MM.1S (cell line): Measurements from ENCODE around the gene CNGA3.

ENCODE experiments used
- DNase-seq: peaks from one replicate; pipeline ENCODE4 v3.0.0-alpha.2; 2015
- H2AFZ ChIP-seq: fragments of 300-600 bp; sonication (generic); 2 replicates; pipeline ENCODE4 v1.6.0; 2016; ENCODE audit warnings: antibody characterized with exemption, low read length
- H3F3A ChIP-seq: fragments of 300-600 bp; sonication (generic); 2 replicates; pipeline ENCODE4 v1.6.1; 2016; ENCODE audit warnings: mild to moderate bottlenecking, antibody characterized with exemption, low read length, moderate library complexity, mixed read lengths; ENCODE audit not compliant: insufficient read depth
- H3K27ac ChIP-seq: fragments of 300-600 bp; sonication (generic); 2 replicates; pipeline ENCODE4 v1.5.1; 2016; ENCODE audit warnings: mild to moderate bottlenecking, low read length
- H3K27me3 ChIP-seq: fragments of 300-600 bp; sonication (generic); replicated peaks from 2 replicates; pipeline ENCODE4 v1.6.0; 2016; ENCODE audit warnings: low read length; ENCODE audit not compliant: insufficient read depth
- H3K36me3 ChIP-seq: fragments of 300-600 bp; sonication (generic); replicated peaks from 2 replicates; pipeline ENCODE4 v1.6.1; 2016; ENCODE audit warnings: mild to moderate bottlenecking, low read length, mixed read lengths; ENCODE audit not compliant: insufficient read depth
- H3K4me1 ChIP-seq: fragments of 300-600 bp; sonication (generic); 2 replicates; pipeline ENCODE4 v1.6.1; 2016; ENCODE audit warnings: low read length, mixed read lengths
- H3K4me2 ChIP-seq: fragments of 300-600 bp; sonication (generic); 2 replicates; pipeline ENCODE4 v1.6.0; 2016; ENCODE audit warnings: low read depth, low read length
- H3K4me3 ChIP-seq: fragments of 300-600 bp; sonication (generic); 2 replicates; pipeline ENCODE4 v1.5.1; 2016; ENCODE audit warnings: low read length, mixed read lengths
- H3K79me2 ChIP-seq: fragments of 300-600 bp; sonication (generic); 2 replicates; pipeline ENCODE4 v1.6.1; 2016; ENCODE audit warnings: mixed run types, low read length, mixed read lengths
- H3K9ac ChIP-seq: fragments of 300-600 bp; sonication (generic); 2 replicates; pipeline ENCODE4 v1.6.1; 2016; ENCODE audit warnings: low read length, mixed read lengths
- H3K9me2 ChIP-seq: fragments of 300-600 bp; sonication (generic); replicated peaks from 2 replicates; pipeline ENCODE4 v1.6.1; 2016; ENCODE audit warnings: mild to moderate bottlenecking, low read length, mixed read lengths; ENCODE audit not compliant: insufficient read depth
- H3K9me3 ChIP-seq: fragments of 300-600 bp; sonication (generic); replicated peaks from 2 replicates; pipeline ENCODE4 v1.6.1; 2016; ENCODE audit warnings: mild to moderate bottlenecking, low read length, mixed read lengths; ENCODE audit not compliant: insufficient read depth
- H4K20me1 ChIP-seq: fragments of 300-600 bp; sonication (generic); 2 replicates; pipeline ENCODE4 v1.6.1; 2016; ENCODE audit warnings: mild to moderate bottlenecking, low read length, moderate library complexity, mixed read lengths; ENCODE audit not compliant: insufficient read depth
- CTCF ChIP-seq: fragments of 300-600 bp; sonication (generic); IDR thresholded peaks from 2 replicates; pipeline ENCODE4 v1.5.1; 2016; ENCODE audit warnings: antibody characterized with exemption, low read length, mixed read lengths
- EZH2 ChIP-seq: fragments of 300-600 bp; sonication (generic); optimal IDR thresholded peaks from 2 replicates; pipeline ENCODE3; 2017; ENCODE audit warnings: low read depth, mild to moderate bottlenecking, antibody characterized with exemption, low read length, mixed read lengths
- EZH2phosphoT487 ChIP-seq: fragments of 300-600 bp; sonication (generic); IDR thresholded peaks from 2 replicates; pipeline ENCODE4 v1.6.1; 2018; ENCODE audit warnings: antibody characterized with exemption, low read length

The CNGA3 gene

GRCh38 chr2:98441706-98442450, 95.6 kb downstream of the CNGA3 start:
- TF ChIP-seq CTCF (no peak), EZH2phosphoT487 (no peak), EZH2 (no peak)
- DNase-seq: no peak
- Histone ChIP-seq H3K27ac (no peak overlapping the region), H3K27me3 (no peaks in the 10 kb centered on the region), H3K79me2 (peaks cover 28% of the 10 kb centered on the region), H3K4me1 (peaks cover 27% of the 10 kb centered on the region), H3K9me2 (no peaks in the 10 kb centered on the region), H2AFZ (no peak overlapping the region), H3K36me3 (no peaks in the 10 kb centered on the region), H3K9ac (no peak overlapping the region), H4K20me1 (no peaks in the 10 kb centered on the region), H3K4me3 (no peak overlapping the region), H3K4me2 (no peak overlapping the region), H3F3A (peaks cover 36% of the 10 kb centered on the region), H3K9me3 (no peaks in the 10 kb centered on the region)

- Histone ChIP-seq H3K9me2 (no peaks in the 10 kb centered on the region), H3K79me2 (peaks cover 34% of the 10 kb centered on the region), H3K4me3 (no peak overlapping the region), H2AFZ (no peak overlapping the region), H3K4me2 (no peak overlapping the region), H3K27me3 (no peaks in the 10 kb centered on the region), H3K27ac (no peak overlapping the region), H3F3A (peaks cover 43% of the 10 kb centered on the region), H4K20me1 (no peaks in the 10 kb centered on the region), H3K9ac (no peak overlapping the region), H3K9me3 (no peaks in the 10 kb centered on the region), H3K36me3 (no peaks in the 10 kb centered on the region), H3K4me1 (peaks cover 27% of the 10 kb centered on the region)
- TF ChIP-seq EZH2phosphoT487 (no peak), EZH2 (no peak), CTCF (no peak)
- DNase-seq: no peak
Observed at GRCh38 chr2:98442488-98442887, 96.2 kb downstream of the CNGA3 start.

- TF ChIP-seq EZH2phosphoT487 (no peak), CTCF (no peak), EZH2 (no peak)
- Histone ChIP-seq H3K9ac (peak within 1 kb of the TSS; percentile 96), H3K36me3 (no peaks in the 10 kb centered on the region), H2AFZ (peak within 1 kb of the TSS; percentile 95), H3K79me2 (peaks cover 53% of the 10 kb centered on the region), H3F3A (peaks cover 44% of the 10 kb centered on the region), H3K9me2 (no peaks in the 10 kb centered on the region), H3K4me1 (peaks cover 15% of the 10 kb centered on the region), H3K4me3 (peak within 1 kb of the TSS; percentile 87), H3K9me3 (no peaks in the 10 kb centered on the region), H4K20me1 (no peaks in the 10 kb centered on the region), H3K27ac (peak within 1 kb of the TSS; percentile 99), H3K27me3 (no peaks in the 10 kb centered on the region), H3K4me2 (peak within 1 kb of the TSS; percentile 92)
- DNase-seq: peak; percentile 85
Observed at GRCh38 chr2:98444436-98445176, 98.3 kb downstream of the CNGA3 start, which contains the start of gene INPP4A. Gene INPP4A (plus strand): TSS chr2:98444858. CDS start chr2:98520049, 75,191 bp downstream.
